ENCODE data around the gene TMEM270. TPM values are rescaled to one million over a fixed set of nuclear protein-coding genes. Genes with fewer than 3 reads are reported as not detected.

The TMEM270 gene
- total RNA-seq, 4 donors from 2014 or later = not detected

DNA sequence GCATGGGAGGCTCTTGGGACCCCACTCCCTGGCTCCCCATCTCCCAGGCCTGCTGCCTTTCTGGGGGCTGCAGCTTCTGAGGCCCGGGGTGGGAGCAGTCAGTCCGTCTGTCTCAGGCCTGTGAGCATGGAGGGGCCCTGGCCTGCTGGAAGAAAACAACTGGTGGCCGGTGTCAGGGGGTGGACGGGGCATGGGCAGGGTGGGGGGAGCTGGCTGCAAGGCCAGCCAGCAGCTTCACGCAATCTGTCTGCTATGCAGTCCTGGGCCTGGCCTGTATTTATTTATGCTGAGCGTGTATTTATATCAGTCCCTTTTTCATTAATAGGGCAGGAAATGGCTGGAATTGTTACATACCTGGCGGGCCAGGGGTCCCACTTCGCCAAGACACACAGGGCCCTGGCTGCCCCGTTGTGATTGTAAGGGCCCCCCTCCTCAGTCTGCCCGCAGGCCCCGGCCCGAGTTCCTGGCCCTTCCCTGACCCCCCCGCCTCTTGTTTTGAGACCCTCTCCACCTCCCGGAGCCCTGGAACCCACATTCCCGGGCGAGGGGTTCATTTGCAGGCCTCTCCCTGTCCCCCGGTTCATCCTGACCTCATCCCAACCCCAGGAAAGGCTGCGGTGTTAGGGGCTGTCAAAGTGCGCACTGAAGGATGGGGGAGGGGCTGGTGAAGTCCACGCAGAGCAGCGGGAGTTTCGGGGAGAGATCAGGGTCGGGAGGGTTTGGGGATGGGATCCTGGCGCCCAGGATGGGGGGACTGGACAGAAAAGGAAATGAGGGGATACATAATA is 8.2 kb downstream of the TMEM270 start:
- WGBS, 2 donors = 45 to 57% methylated on average over 22 to 23 of the region's 24 CpGs
- DNase-seq (ENCODE audit: low spot score in 2 of 2) = no peak
- TF ChIP-seq POLR2A (IDR thresholded peaks at IDR 0.05) = no peak
- TF ChIP-seq, protein P1, sequence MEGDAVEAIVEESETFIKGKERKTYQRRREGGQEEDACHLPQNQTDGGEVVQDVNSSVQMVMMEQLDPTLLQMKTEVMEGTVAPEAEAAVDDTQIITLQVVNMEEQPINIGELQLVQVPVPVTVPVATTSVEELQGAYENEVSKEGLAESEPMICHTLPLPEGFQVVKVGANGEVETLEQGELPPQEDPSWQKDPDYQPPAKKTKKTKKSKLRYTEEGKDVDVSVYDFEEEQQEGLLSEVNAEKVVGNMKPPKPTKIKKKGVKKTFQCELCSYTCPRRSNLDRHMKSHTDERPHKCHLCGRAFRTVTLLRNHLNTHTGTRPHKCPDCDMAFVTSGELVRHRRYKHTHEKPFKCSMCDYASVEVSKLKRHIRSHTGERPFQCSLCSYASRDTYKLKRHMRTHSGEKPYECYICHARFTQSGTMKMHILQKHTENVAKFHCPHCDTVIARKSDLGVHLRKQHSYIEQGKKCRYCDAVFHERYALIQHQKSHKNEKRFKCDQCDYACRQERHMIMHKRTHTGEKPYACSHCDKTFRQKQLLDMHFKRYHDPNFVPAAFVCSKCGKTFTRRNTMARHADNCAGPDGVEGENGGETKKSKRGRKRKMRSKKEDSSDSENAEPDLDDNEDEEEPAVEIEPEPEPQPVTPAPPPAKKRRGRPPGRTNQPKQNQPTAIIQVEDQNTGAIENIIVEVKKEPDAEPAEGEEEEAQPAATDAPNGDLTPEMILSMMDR (IDR thresholded peaks at IDR 0.05) = no peak
- no peak for TF ChIP-seq EP300 (IDR thresholded peaks at IDR 0.05)
- peak overlapping the region in 1 of 4 donors; percentile 4 for H3K27ac ChIP-seq
- H3K9me3 ChIP-seq = no peaks in the 10 kb centered on the region
- peaks cover 0 to 39% (median 6%) of the 10 kb centered on the region in 4 donors for H3K4me1 ChIP-seq
- no peaks in the 10 kb centered on the region for H3K36me3 ChIP-seq
- no peak overlapping the region for H3K4me3 ChIP-seq
- H3K27me3 ChIP-seq = no peaks in the 10 kb centered on the region

DNA sequence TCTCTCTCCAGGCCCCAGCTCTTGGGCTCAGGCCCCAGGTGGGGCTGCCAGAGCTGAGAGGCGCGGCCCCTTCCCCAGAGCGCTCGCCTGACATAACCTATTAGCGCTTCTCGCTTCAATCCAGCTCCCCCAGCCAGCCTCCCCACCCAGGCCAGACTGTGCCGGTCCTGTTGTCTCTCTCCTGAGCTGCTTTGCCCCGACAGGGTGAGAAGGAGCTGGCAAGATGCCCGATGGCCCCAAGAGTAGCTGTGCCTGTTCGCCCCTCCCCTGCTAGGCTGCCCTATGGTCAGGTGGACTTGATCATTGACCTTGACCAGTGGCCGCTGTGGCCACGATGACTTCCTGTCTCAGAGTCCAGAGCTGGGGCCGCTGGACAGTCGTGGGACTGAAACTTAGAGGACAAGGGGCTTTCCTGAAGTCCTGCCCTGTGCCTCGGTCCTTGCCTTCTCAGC is 9.1 kb downstream of the TMEM270 start:
- Histone ChIP-seq H3K27ac (peak overlapping the region in 1 of 4 donors; percentile 4), H3K27me3 (no peaks in the 10 kb centered on the region), H3K4me3 (no peak overlapping the region), H3K36me3 (no peaks in the 10 kb centered on the region), H3K9me3 (no peaks in the 10 kb centered on the region), H3K4me1 (peaks cover 0 to 39% (median 6%) of the 10 kb centered on the region in 4 donors)
- WGBS, 2 donors = 51 to 63% methylated on average over 14 to 15 of the region's 15 CpGs
- DNase-seq (ENCODE audit: low spot score in 2 of 2) = no peak
- TF ChIP-seq EP300 (IDR thresholded peaks at IDR 0.05) = no peak
- no peak for TF ChIP-seq POLR2A (IDR thresholded peaks at IDR 0.05)
- TF ChIP-seq, protein P1 (IDR thresholded peaks at IDR 0.05) = no peak

DNA sequence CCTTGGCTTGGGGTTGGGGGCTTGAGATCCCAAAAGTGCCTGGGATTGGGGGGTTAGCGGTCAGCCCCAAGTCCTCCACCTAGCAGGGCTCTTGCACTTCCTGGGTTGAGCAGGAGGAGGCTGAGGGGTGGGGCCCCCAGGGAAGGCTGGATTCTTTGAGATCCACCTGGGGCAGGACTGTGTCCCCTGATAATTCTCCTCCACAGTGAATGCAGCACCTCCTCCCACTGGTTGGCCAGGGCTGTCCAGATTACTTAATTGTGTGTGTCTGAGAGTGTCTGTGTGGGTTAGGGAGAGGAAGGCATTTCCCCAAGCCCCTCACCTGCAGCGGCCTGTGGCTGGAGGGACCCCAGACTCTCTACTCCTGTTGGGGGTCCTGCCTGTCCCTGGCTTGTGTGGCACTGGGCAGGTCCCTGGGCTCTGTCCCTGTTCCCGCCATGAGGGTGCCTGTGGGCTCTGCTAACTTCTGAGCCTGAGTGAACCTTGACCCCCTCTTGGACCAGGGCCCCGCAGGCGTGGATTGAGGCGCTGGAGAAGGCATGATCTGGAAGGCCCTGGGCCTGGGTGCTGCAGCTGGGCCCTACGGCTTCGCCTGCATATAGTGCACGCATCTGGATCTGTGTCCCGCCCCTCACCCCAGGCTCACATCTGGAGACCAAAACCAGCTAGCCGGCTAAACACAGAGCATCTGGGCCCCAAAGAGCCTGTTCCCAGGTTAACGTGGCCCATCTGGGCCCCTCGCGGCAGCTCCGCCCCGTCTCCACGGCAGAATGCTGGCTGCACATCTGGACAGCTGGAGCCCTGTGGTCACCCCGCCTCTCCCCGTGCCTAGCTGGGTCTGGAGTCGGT is 10.4 kb downstream of the TMEM270 start:
- Histone ChIP-seq H3K4me1 (peaks cover 0 to 39% (median 6%) of the 10 kb centered on the region in 4 donors), H3K36me3 (no peaks in the 10 kb centered on the region), H3K27ac (no peak overlapping the region), H3K4me3 (no peak overlapping the region), H3K9me3 (no peaks in the 10 kb centered on the region), H3K27me3 (no peaks in the 10 kb centered on the region)
- 54 to 61% methylated on average over 16 to 20 of the region's 20 CpGs for WGBS, 2 donors
- DNase-seq (ENCODE audit: low spot score in 2 of 2) = no peak
- TF ChIP-seq EP300 (IDR thresholded peaks at IDR 0.05) (no peak), POLR2A (IDR thresholded peaks at IDR 0.05) (no peak)
- TF ChIP-seq, protein P1 (IDR thresholded peaks at IDR 0.05) = no peak

DNA sequence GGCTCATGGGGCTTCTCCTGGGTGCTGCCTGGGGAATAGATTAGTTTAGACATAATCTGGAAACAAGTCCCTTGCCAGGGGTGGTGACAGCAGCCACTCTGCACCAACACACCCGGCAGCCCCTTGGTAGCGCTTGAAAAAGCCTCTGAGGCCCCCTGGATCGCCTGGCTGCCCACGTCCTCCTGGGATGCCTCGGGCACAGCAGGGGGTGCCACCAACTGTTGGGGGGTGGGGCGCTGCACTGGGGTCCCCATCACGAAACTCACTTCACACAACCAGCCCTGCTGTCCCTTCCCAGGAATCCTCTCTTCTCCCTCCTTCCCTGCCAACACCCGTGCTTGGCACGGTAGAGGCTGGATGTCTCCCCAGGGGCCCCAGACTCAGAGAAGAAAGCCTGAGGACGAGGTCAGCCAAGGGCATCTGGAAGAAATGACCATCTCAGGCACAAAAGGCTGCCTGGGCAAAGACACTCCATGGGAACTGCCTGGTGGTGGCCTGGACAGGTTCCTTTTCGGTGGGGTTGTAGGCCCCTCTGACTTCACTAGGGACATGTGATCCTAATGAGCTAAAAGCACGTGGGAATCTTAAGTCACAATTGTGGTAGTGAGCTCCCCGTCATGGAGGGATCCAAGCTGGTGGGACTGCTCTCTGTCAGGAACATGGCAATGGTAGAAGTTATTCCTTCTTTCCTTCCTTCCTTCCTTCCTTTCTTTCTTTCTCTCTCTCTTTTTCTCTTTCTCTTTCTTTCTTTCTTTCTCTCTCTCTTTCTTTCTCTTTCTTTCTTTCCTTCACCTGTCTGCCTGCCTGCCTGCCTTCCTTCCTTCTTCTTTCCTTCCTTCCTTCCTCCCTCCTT is 11.3 kb downstream of the TMEM270 start:
- 70 to 78% methylated on average over 10 to 13 of the region's 13 CpGs for WGBS, 2 donors
- H3K27me3 ChIP-seq = no peaks in the 10 kb centered on the region
- peaks cover 0 to 39% (median 6%) of the 10 kb centered on the region in 4 donors for H3K4me1 ChIP-seq
- TF ChIP-seq EP300 (IDR thresholded peaks at IDR 0.05) = no peak
- no peaks in the 10 kb centered on the region for H3K9me3 ChIP-seq
- no peak overlapping the region for H3K27ac ChIP-seq
- H3K4me3 ChIP-seq = no peak overlapping the region
- no peaks in the 10 kb centered on the region for H3K36me3 ChIP-seq
- no peak for DNase-seq (ENCODE audit: low spot score in 2 of 2)

DNA sequence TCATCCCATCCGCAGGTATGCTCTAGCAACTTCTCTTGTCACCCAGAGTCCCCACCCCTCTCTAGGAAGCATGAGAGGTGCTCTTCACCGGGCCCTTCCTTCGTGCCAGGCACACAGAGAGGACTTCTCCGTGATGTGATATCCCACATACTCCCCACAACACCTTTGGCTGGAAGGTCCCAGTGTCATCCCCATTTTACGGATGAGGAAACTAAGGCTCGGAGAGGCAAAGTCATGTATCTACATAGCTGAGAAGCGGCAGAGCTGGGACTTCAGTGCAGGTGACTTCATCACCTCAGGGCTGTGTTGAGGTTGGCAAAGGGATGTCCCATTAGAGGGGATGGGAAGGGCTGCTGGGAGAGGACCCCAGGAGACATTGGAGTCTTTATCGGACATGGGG is 15.4 kb downstream of the TMEM270 start:
- DNase-seq (ENCODE audit: low spot score in 2 of 2) = no peak
- H3K4me1 ChIP-seq = peaks cover 0 to 30% (median 16%) of the 10 kb centered on the region in 4 donors
- H3K9me3 ChIP-seq = no peaks in the 10 kb centered on the region
- H3K36me3 ChIP-seq = no peaks in the 10 kb centered on the region
- no peak for TF ChIP-seq POLR2A (IDR thresholded peaks at IDR 0.05)
- TF ChIP-seq, protein P1 (IDR thresholded peaks at IDR 0.05) = no peak
- TF ChIP-seq EP300 (IDR thresholded peaks at IDR 0.05) = no peak
- no peak overlapping the region for H3K27ac ChIP-seq
- H3K27me3 ChIP-seq = peaks cover 0 to 11% of the 10 kb centered on the region in 2 donors
- 90 to 96% methylated on average over 8 of the region's 8 CpGs for WGBS, 2 donors
- no peak overlapping the region for H3K4me3 ChIP-seq
